H1 (cell line): Measurements from ENCODE around the gene ZNF486. TPM values are rescaled to one million over a fixed set of nuclear protein-coding genes. Genes with fewer than 3 reads are reported as not detected.
"Not testable (repeated sequence)": the region's sequence is repeated elsewhere in the genome, so short reads cannot be mapped to it uniquely, and the experiment has no call there.

ENCODE experiments used
- CTCF ChIA-PET: fragments of 300-600 bp; sonication (Branson Sonifier 250); formaldehyde crosslinking; loops from one replicate; lab custom pipeline; 2021; ENCODE audit not compliant: partially characterized antibody; lab: Charles Lee
- POLR2A ChIA-PET: fragments of 300-600 bp; sonication (Branson Sonifier 250); formaldehyde crosslinking; loops from one replicate; lab custom pipeline; 2021; ENCODE audit warnings: inconsistent platforms; ENCODE audit not compliant: partially characterized antibody; lab: Charles Lee
- DNase-seq, 2 experiments: peaks; one replicate each; pipeline versions ENCODE4 v3.0.0 to v3.0.0-alpha.2; 2010 to 2022; ENCODE audit warnings: low spot score in 2 of 2, low read depth in 1 of 2, mixed read lengths in 1 of 2
- FAIRE-seq: peaks from 2 replicates; lab custom pipeline; 2011; peaks lifted over from hg19 to GRCh38; lab: Jason Lieb, UNC
- H2AFZ ChIP-seq: 2 replicates; pipeline ENCODE4 v1.8.1; 2012; ENCODE audit warnings: low read length, inconsistent platforms
- H2AK5ac ChIP-seq: 2 replicates; pipeline ENCODE4 v1.6.1; 2013; ENCODE audit warnings: low read depth, low read length
- H2BK120ac ChIP-seq: replicated peaks from 2 replicates; pipeline ENCODE3; 2013; ENCODE audit warnings: low read depth, low read length, inconsistent platforms
- H2BK12ac ChIP-seq: 2 replicates; pipeline ENCODE4 v1.6.1; 2013; ENCODE audit warnings: low read depth, low read length
- H2BK15ac ChIP-seq: 2 replicates; pipeline ENCODE4 v1.6.1; 2013; ENCODE audit warnings: low read length
- H2BK20ac ChIP-seq: 2 replicates; pipeline ENCODE4 v1.6.1; 2013; ENCODE audit warnings: low read length
- H2BK5ac ChIP-seq: 2 replicates; pipeline ENCODE4 v1.6.1; 2013; ENCODE audit warnings: low read depth, low read length
- H3K14ac ChIP-seq: 2 replicates; pipeline ENCODE4 v1.6.1; 2013; ENCODE audit warnings: inconsistent platforms; ENCODE audit not compliant: insufficient read length
- H3K18ac ChIP-seq: 2 replicates; pipeline ENCODE4 v1.6.1; 2013; ENCODE audit warnings: low read length; ENCODE audit errors: extremely low read depth
- H3K23ac ChIP-seq: 2 replicates; pipeline ENCODE4 v1.6.1; 2013; ENCODE audit warnings: inconsistent platforms; ENCODE audit not compliant: insufficient read length
- H3K23me2 ChIP-seq: 2 replicates; pipeline ENCODE4 v1.6.1; 2013; ENCODE audit warnings: low read depth, low read length
- H3K27ac ChIP-seq: 2 replicates; pipeline ENCODE4 v1.6.1; 2011; ENCODE audit warnings: low read depth, low read length, inconsistent platforms
- H3K27me3 ChIP-seq, 4 experiments: replicated peaks in 1 of 4; 1 replicate in 1 of 4; 2 replicates in 3 of 4; pipeline versions ENCODE4 v1.6.1 to v1.8.1; 2011 to 2013; ENCODE audit warnings: low read length in 3 of 4, mild to moderate bottlenecking in 3 of 4, inconsistent platforms in 2 of 4, mixed read lengths in 2 of 4, moderate library complexity in 1 of 4; ENCODE audit not compliant: control insufficient read depth in 3 of 4, insufficient read depth in 3 of 4; ENCODE audit errors: extremely low read depth in 1 of 4
- H3K36me3 ChIP-seq, 4 experiments: 2 replicates each; pipeline versions ENCODE4 v1.6.1 to v1.8.1; 2011 to 2013; ENCODE audit warnings: mild to moderate bottlenecking in 4 of 4, low read length in 3 of 4, moderate library complexity in 2 of 4, control low read depth in 1 of 4, inconsistent platforms in 1 of 4; ENCODE audit not compliant: insufficient read depth in 4 of 4, control insufficient read depth in 2 of 4
- H3K4ac ChIP-seq: replicated peaks from 2 replicates; pipeline ENCODE3; 2013; ENCODE audit warnings: low read length, low read depth, mixed read lengths, inconsistent platforms; ENCODE audit not compliant: insufficient read length
- H3K4me1 ChIP-seq, 4 experiments: replicated peaks in 1 of 4; 1 replicate in 1 of 4; 2 replicates in 3 of 4; pipeline versions ENCODE4 v1.6.1 to v1.8.1; 2011 to 2013; ENCODE audit warnings: low read length in 3 of 4, inconsistent platforms in 2 of 4, mixed read lengths in 1 of 4; ENCODE audit not compliant: insufficient read depth in 4 of 4, control insufficient read depth in 3 of 4
- H3K4me2 ChIP-seq, 2 experiments: 2 replicates each; pipeline versions ENCODE4 v1.6.1 to v1.8.1; 2011 to 2013; ENCODE audit warnings: low read depth in 2 of 2, low read length in 2 of 2, control low read depth in 1 of 2, inconsistent platforms in 1 of 2, mild to moderate bottlenecking in 1 of 2; ENCODE audit not compliant: insufficient read depth in 1 of 2
- H3K4me3 ChIP-seq, 4 experiments: fragments of 200-600, 300-600 bp in 1 of 4; sonication (generic), shearing (Covaris generic), sonication (Bioruptor Twin) in 1 of 4; 2 replicates each; pipeline versions ENCODE4 v1.5.1 to v1.8.1; 2011 to 2016; ENCODE audit warnings: low read length in 4 of 4, low read depth in 3 of 4, control low read depth in 2 of 4, inconsistent platforms in 2 of 4, mild to moderate bottlenecking in 2 of 4, mixed read lengths in 1 of 4, moderate library complexity in 1 of 4; ENCODE audit not compliant: insufficient read depth in 2 of 4; ENCODE audit errors: extremely low read depth in 1 of 4
- H3K56ac ChIP-seq: replicated peaks from 2 replicates; pipeline ENCODE3; 2013; ENCODE audit warnings: low read depth, mild to moderate bottlenecking, mixed read lengths, low read length, inconsistent platforms; ENCODE audit not compliant: insufficient read length
- H3K79me1 ChIP-seq: 2 replicates; pipeline ENCODE4 v1.6.1; 2013; ENCODE audit warnings: low read depth, low read length, control low read depth
- H3K79me2 ChIP-seq, 2 experiments: 2 replicates each; pipeline versions ENCODE4 v1.6.1 to v1.8.1; 2012 to 2013; ENCODE audit warnings: low read length in 2 of 2, mild to moderate bottlenecking in 2 of 2, inconsistent platforms in 1 of 2; ENCODE audit not compliant: insufficient read depth in 2 of 2, control insufficient read depth in 1 of 2
- H3K9ac ChIP-seq, 4 experiments: replicated peaks in 1 of 4; 1 replicate in 1 of 4; 2 replicates in 3 of 4; pipeline versions ENCODE4 v1.6.1 to v1.8.1; 2011 to 2013; ENCODE audit warnings: low read depth in 3 of 4, low read length in 3 of 4, control low read depth in 2 of 4, mild to moderate bottlenecking in 2 of 4, moderate library complexity in 2 of 4, inconsistent platforms in 1 of 4; ENCODE audit errors: extremely low read depth in 1 of 4
- H3K9me3 ChIP-seq, 2 experiments: 2 replicates each; pipeline versions ENCODE4 v1.6.1 to v1.8.1; 2012 to 2013; ENCODE audit warnings: mild to moderate bottlenecking in 2 of 2, moderate library complexity in 2 of 2, control low read depth in 1 of 2, inconsistent platforms in 1 of 2, low read depth in 1 of 2, low read length in 1 of 2, mixed read lengths in 1 of 2; ENCODE audit not compliant: insufficient read depth in 2 of 2
- H4K20me1 ChIP-seq, 2 experiments: replicated peaks in 1 of 2; 2 replicates each; pipeline versions ENCODE3 to v1.8.1; 2011 to 2013; ENCODE audit warnings: inconsistent platforms in 2 of 2, low read length in 2 of 2, mild to moderate bottlenecking in 1 of 2; ENCODE audit not compliant: insufficient read depth in 2 of 2, control insufficient read depth in 1 of 2
- H4K5ac ChIP-seq: 2 replicates; pipeline ENCODE4 v1.6.1; 2013; ENCODE audit warnings: low read length, low read depth, mixed read lengths, inconsistent platforms; ENCODE audit not compliant: insufficient read length
- H4K8ac ChIP-seq: 2 replicates; pipeline ENCODE4 v1.8.0; 2013; ENCODE audit warnings: mild to moderate bottlenecking, moderate library complexity, low read length, inconsistent platforms; ENCODE audit not compliant: insufficient read depth; ENCODE audit errors: extremely low read depth
- H4K91ac ChIP-seq: replicated peaks from 2 replicates; pipeline ENCODE3; 2013; ENCODE audit warnings: low read length, mixed read lengths, inconsistent platforms; ENCODE audit not compliant: insufficient read length
- WGBS, 2 experiments: shearing (Covaris generic) in 1 of 2; methylation state at CpG; one replicate each; pipeline versions ENCODE4 v1.1.6 to v1.1.7; 2013 to 2015; ENCODE audit warnings: low lambda C conversion rate in 2 of 2, mixed read lengths in 2 of 2, inconsistent platforms in 1 of 2, low coverage in 1 of 2, missing lambda C conversion rate in 1 of 2; ENCODE audit not compliant: insufficient replicate concordance in 2 of 2, insufficient coverage in 1 of 2, insufficient read length in 1 of 2; ENCODE audit errors: extremely low coverage in 1 of 2, missing lambda C conversion rate in 1 of 2; 5-methylcytosine and 5-hydroxymethylcytosine counted together
- polyA plus RNA-seq, 7 experiments: library from polyadenylated mRNA; depleted of rRNA in 3 of 7; stranded (reverse) in 5 of 7; unstranded in 2 of 7; fragments of >200 nt in 5 of 7; fragments of 200-250 nt in 2 of 7; gene quantifications; 1 replicate in 5 of 7; 2 replicates in 1 of 7; 4 replicates in 1 of 7; pipeline versions ENCODE4 v1.2.1 to v1.2.3, GENCODE V29; 2011 to 2013; ENCODE audit warnings: missing spikeins in 2 of 7, mixed read lengths in 2 of 7
- total RNA-seq: library from RNA; stranded (reverse); fragmentation: NEBNext Ultra II Directional; extraction: Animal tissue kit (Norgen Biotek cat#: 25700); gene quantifications from 2 replicates; pipeline ENCODE4 v1.2.1, GENCODE V29; 2021

ZNF486 gene
- total and polyA plus RNA-seq, 2 of the 8 experiments (the other 6 are each of a cell fraction or from before 2014, with no cell fraction given): 10.7 to 23.4 TPM

- H3K27ac ChIP-seq, H2BK5ac ChIP-seq, H3K56ac ChIP-seq, H2BK20ac ChIP-seq, H2BK15ac ChIP-seq, H3K23me2 ChIP-seq, H3K4me1 ChIP-seq, H2AFZ ChIP-seq, H3K4me2 ChIP-seq, H4K20me1 ChIP-seq, DNase-seq, H3K4me3 ChIP-seq, CTCF ChIA-PET, H4K8ac ChIP-seq, H3K4ac ChIP-seq, H4K5ac ChIP-seq, H3K27me3 ChIP-seq, H2BK120ac ChIP-seq, H2BK12ac ChIP-seq, H3K23ac ChIP-seq, H2AK5ac ChIP-seq, H3K14ac ChIP-seq, H3K79me1 ChIP-seq, H4K91ac ChIP-seq, H3K9ac ChIP-seq, H3K18ac ChIP-seq, FAIRE-seq: not testable (repeated sequence)
- Histone ChIP-seq H3K79me2 (peaks cover 3 to 55% of the 10 kb centered on the region in 2 experiments; a peak in 3 of 4 replicates), H3K36me3 (peaks cover 0 to 48% (median 27%) of the 10 kb centered on the region in 4 experiments; a peak in 6 of 8 replicates), H3K9me3 (peaks cover 3 to 18% of the 10 kb centered on the region in 2 experiments; a peak in 3 of 4 replicates)
- 83% methylated on average over 4 of the region's 28 CpGs; no CpG with 5 or more reads in 1 of the 2 experiments for WGBS, 2 experiments
- POLR2A ChIA-PET: interaction anchor here (4.3 kb wide), 1 partner anchor 8 kb away, joined by 21 read pairs; the partner anchor contains the start of gene ZNF486
Measured at GRCh38 chr19:20175848-20176247, 8.8 kb downstream of the ZNF486 start.

GRCh38 chr19:20179956-20180355 lies 12.9 kb downstream of the ZNF486 start:
- H3K79me1 ChIP-seq, H3K27ac ChIP-seq, H3K23ac ChIP-seq, DNase-seq, H2BK20ac ChIP-seq, CTCF ChIA-PET, H3K14ac ChIP-seq, H4K91ac ChIP-seq, FAIRE-seq, H3K56ac ChIP-seq, H3K23me2 ChIP-seq, H3K4ac ChIP-seq, H3K9ac ChIP-seq, H4K8ac ChIP-seq, H2AFZ ChIP-seq, H4K20me1 ChIP-seq, H3K27me3 ChIP-seq, H2AK5ac ChIP-seq, H3K4me2 ChIP-seq, H3K4me3 ChIP-seq, H4K5ac ChIP-seq, H2BK15ac ChIP-seq, H2BK12ac ChIP-seq, H3K4me1 ChIP-seq, H3K18ac ChIP-seq, H2BK120ac ChIP-seq, H2BK5ac ChIP-seq: not testable (repeated sequence)
- H3K36me3 ChIP-seq: peaks cover 0 to 24% (median 11%) of the 10 kb centered on the region in 4 experiments; a peak in 4 of 8 replicates
- H3K79me2 ChIP-seq: peaks cover 0 to 19% of the 10 kb centered on the region in 2 experiments; a peak in 2 of 4 replicates
- peaks cover 0 to 18% of the 10 kb centered on the region in 2 experiments; a peak in 2 of 4 replicates for H3K9me3 ChIP-seq
- POLR2A ChIA-PET: interaction anchor here (0.9 to 4.3 kb wide), 4 partner anchors 9 to 16 kb away, joined by 3 to 21 read pairs (median 6); partner anchors contain the start of gene ZNF486
